ENCODE measurements around the gene SLC16A8. TPM values are rescaled to one million over a fixed set of nuclear protein-coding genes. Genes with fewer than 3 reads are reported as not detected.

SLC16A8 gene
- total RNA-seq, 1 experiment from 2014 or later, result 1.1 TPM

GRCh38 chr22:38068641-38069371 lies 15.2 kb downstream of the SLC16A8 start:
- no peak overlapping the region for H4K8ac ChIP-seq (replicated peaks; ENCODE audit: insufficient read length, low read depth, low read length)
- H3K27ac Mint-ChIP-seq, result no peak overlapping the region
- no peak overlapping the region for H3K4me2 ChIP-seq (ENCODE audit: insufficient read depth, insufficient read length, low read length)
- H3K36me3 Mint-ChIP-seq (ENCODE audit: insufficient read depth in 1 of 3, low read depth in 3 of 3), result peaks cover 7 to 72% (median 56%) of the 10 kb centered on the region in 3 experiments
- no peak overlapping the region for H2BK120ac ChIP-seq (ENCODE audit: low read depth, low read length, poor library complexity, severe bottlenecking)
- H2AFZ ChIP-seq (ENCODE audit: low read length), result no peak overlapping the region
- no peak overlapping the region for H2BK5ac ChIP-seq (ENCODE audit: insufficient read length, low read length)
- no peak overlapping the region for H2AK5ac ChIP-seq (ENCODE audit: insufficient read length, low read length)
- H2BK15ac ChIP-seq (ENCODE audit: low read depth, low read length), result no peak overlapping the region
- no peaks in the 10 kb centered on the region for H3K27me3 Mint-ChIP-seq (ENCODE audit: low read depth)
- H3K23me2 ChIP-seq (ENCODE audit: insufficient read length, low read depth, low read length, poor library complexity, severe bottlenecking), result no peaks in the 10 kb centered on the region
- H3K4me3 Mint-ChIP-seq, result no peak overlapping the region
- H4K91ac ChIP-seq (ENCODE audit: insufficient read length, low read depth, low read length), result no peak overlapping the region
- no peak overlapping the region for H3K4ac ChIP-seq (ENCODE audit: low read depth, low read length)
- H3K9me3 Mint-ChIP-seq, result no peaks in the 10 kb centered on the region
- H3K4me1 ChIP-seq (ENCODE audit: insufficient read depth, low read length), result no peaks in the 10 kb centered on the region
- no CpG with 5 or more reads among the region's 13 CpGs for WGBS (ENCODE audit: extremely low coverage, insufficient read length, low lambda C conversion rate)
- H3K9me3 ChIP-seq (ENCODE audit: control insufficient read depth, low read depth, low read length), result no peaks in the 10 kb centered on the region
- no peak overlapping the region for H3T11ph ChIP-seq (ENCODE audit: low read length)
- no peak overlapping the region for H2BK20ac ChIP-seq (ENCODE audit: low read depth, low read length, poor library complexity, severe bottlenecking)
- H4K5ac ChIP-seq (ENCODE audit: insufficient read length, low read depth, low read length), result no peak overlapping the region
- no peak overlapping the region for H3K14ac ChIP-seq (ENCODE audit: insufficient read depth, low read length)
- no peaks in the 10 kb centered on the region for H3K79me2 ChIP-seq (ENCODE audit: insufficient read depth, low read length)
- no peaks in the 10 kb centered on the region for H3K27me3 ChIP-seq (ENCODE audit: insufficient read depth, low read length)
- no peak overlapping the region for H3K18ac ChIP-seq (ENCODE audit: insufficient read length, low read depth, low read length)
- DNase-seq, result no peak
- H3K9ac ChIP-seq (ENCODE audit: extremely low read depth, insufficient read length, low read length), result no peak overlapping the region
- no peak overlapping the region for H3K56ac ChIP-seq (ENCODE audit: insufficient read length, low read depth, low read length)
- TF ChIP-seq CTCF (conservative IDR thresholded peaks at IDR 0.05), result no peak
- no peaks in the 10 kb centered on the region for H3K79me1 ChIP-seq (ENCODE audit: insufficient read depth, low read depth, low read length, poor library complexity, severe bottlenecking)
- H2BK12ac ChIP-seq (ENCODE audit: insufficient read length, low read depth, low read length), result no peak overlapping the region
- no peak overlapping the region for H3K27ac ChIP-seq (ENCODE audit: insufficient read length, low read depth, low read length)
- peaks cover 0 to 5% of the 10 kb centered on the region in 2 experiments; a peak in 1 of 4 replicates for H3K4me1 Mint-ChIP-seq
- no peak overlapping the region for H3K23ac ChIP-seq (ENCODE audit: insufficient read length, low read depth, low read length)
- H4K20me1 ChIP-seq (ENCODE audit: control insufficient read depth, insufficient read depth, insufficient read length), result no peaks in the 10 kb centered on the region
